IMR-90 (cell line): Measurements from ENCODE around the gene DPH2.
A peak's percentile ranks its signal among the peaks of the same experiment; 100 is the strongest.

Experiments
- CEBPB ChIP-seq: IDR thresholded peaks from 2 replicates; pipeline ENCODE4 v1.6.1; 2012; ENCODE audit warnings: low read depth, low read length, improper control_type of control experiment
- CHD1 ChIP-seq: IDR thresholded peaks from 2 replicates; pipeline ENCODE4 v1.6.1; 2012; ENCODE audit warnings: low read depth, low read length, improper control_type of control experiment
- CTCF ChIP-seq: conservative IDR thresholded peaks from 2 replicates; pipeline ENCODE4 v1.5.1; 2012; ENCODE audit warnings: mild to moderate bottlenecking, low read depth, low read length, improper control_type of control experiment
- FOS ChIP-seq: fragments of 150-350 bp; IDR thresholded peaks from 2 replicates; pipeline ENCODE4 v1.6.1; 2016; ENCODE audit warnings: low read depth, low read length
- MAFK ChIP-seq: IDR thresholded peaks from 2 replicates; pipeline ENCODE4 v1.6.1; 2012; ENCODE audit warnings: low read depth, low read length, improper control_type of control experiment
- MAZ ChIP-seq: IDR thresholded peaks from 2 replicates; pipeline ENCODE4 v1.6.1; 2012; ENCODE audit warnings: low read depth, mild to moderate bottlenecking, low read length, improper control_type of control experiment, moderate library complexity, borderline replicate concordance
- MXI1 ChIP-seq: IDR thresholded peaks from 2 replicates; pipeline ENCODE4 v1.6.1; 2012; ENCODE audit warnings: low read depth, mild to moderate bottlenecking, low read length, moderate library complexity, borderline replicate concordance
- POLR2A ChIP-seq: IDR thresholded peaks from 2 replicates; pipeline ENCODE4 v1.6.1; 2012; ENCODE audit warnings: mild to moderate bottlenecking, low read depth, low read length
- RAD21 ChIP-seq: IDR thresholded peaks from 2 replicates; pipeline ENCODE4 v1.6.1; 2012; ENCODE audit warnings: low read length, improper control_type of control experiment
- RFX5 ChIP-seq: IDR thresholded peaks from 2 replicates; pipeline ENCODE4 v1.8.0; 2012; ENCODE audit warnings: low read depth, mild to moderate bottlenecking, low read length, moderate library complexity
- USF2 ChIP-seq: fragments of 150-350 bp; IDR thresholded peaks from 2 replicates; pipeline ENCODE4 v1.6.1; 2017; ENCODE audit warnings: mild to moderate bottlenecking, antibody characterized with exemption, low read length, low read depth

GRCh38 chr1:43963006-43963405 is 6.8 kb upstream of the DPH2 start:
- no peak for TF ChIP-seq RAD21
- TF ChIP-seq CTCF: no peak
- TF ChIP-seq MAFK: no peak
- no peak for TF ChIP-seq POLR2A
- no peak for TF ChIP-seq USF2
- TF ChIP-seq CHD1: no peak
- TF ChIP-seq MAZ: no peak
- TF ChIP-seq CEBPB: peak; percentile 39
- TF ChIP-seq RFX5: no peak
- TF ChIP-seq FOS: no peak
- no peak for TF ChIP-seq MXI1
